ENCODE results near the gene PPHLN1. TPM values are rescaled to one million over a fixed set of nuclear protein-coding genes. Genes with fewer than 3 reads are reported as not detected.
"Not testable (repeated sequence)": the region's sequence is repeated elsewhere in the genome, so short reads cannot be mapped to it uniquely, and the experiment has no call there.

PPHLN1 gene
- polyA plus RNA-seq, 6 donors from 2014 or later: 152 to 193 (median 174) TPM

GRCh38 chr12:42362647-42363260 is 36.8 kb downstream of the PPHLN1 start:
- Mint-ChIP-seq H3K36me3 (peaks cover 0 to 16% of the 10 kb centered on the region in 2 donors), H3K4me1 (peaks cover 11 to 31% (median 25%) of the 10 kb centered on the region in 3 donors), H3K9me3 (no peaks in the 10 kb centered on the region), H3K27ac (peak overlapping the region in 2 of 6 donors; percentile 47 to 84), H3K4me3 (no peak overlapping the region), H3K27me3 (no peaks in the 10 kb centered on the region)
- DNase-seq: no peak
- ATAC-seq (ENCODE audit: low read depth in 2 of 2): no peak

DNA sequence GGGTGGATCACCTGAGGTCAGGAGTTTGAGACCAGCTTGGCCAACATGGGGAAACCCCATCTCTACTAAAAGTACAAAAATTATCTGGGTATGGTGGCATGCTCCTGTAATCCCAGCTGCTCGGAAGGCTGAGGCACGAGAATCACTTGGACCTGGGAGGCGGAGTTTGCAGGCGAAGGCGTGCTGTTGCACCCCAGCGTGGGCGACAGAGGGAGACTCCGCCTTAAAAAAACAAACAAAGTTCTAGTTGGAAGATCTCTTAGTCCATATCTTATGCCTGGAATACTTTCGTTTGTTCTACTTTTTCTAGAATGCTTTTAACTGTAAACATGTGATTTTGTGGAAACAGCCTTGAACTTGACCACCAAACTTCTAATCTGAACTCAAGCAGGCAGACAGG is 38.7 kb downstream of the PPHLN1 start:
- ATAC-seq (ENCODE audit: low read depth in 2 of 2) (no peak), DNase-seq (no peak)
- peaks cover 11 to 29% (median 21%) of the 10 kb centered on the region in 3 donors for H3K4me1 Mint-ChIP-seq
- no peaks in the 10 kb centered on the region for H3K27me3 Mint-ChIP-seq
- H3K4me3 Mint-ChIP-seq: no peak overlapping the region
- peak overlapping the region in 1 of 6 donors; percentile 83 for H3K27ac Mint-ChIP-seq
- H3K36me3 Mint-ChIP-seq: peaks cover 0 to 9% of the 10 kb centered on the region in 2 donors
- H3K9me3 Mint-ChIP-seq: no peaks in the 10 kb centered on the region

DNA sequence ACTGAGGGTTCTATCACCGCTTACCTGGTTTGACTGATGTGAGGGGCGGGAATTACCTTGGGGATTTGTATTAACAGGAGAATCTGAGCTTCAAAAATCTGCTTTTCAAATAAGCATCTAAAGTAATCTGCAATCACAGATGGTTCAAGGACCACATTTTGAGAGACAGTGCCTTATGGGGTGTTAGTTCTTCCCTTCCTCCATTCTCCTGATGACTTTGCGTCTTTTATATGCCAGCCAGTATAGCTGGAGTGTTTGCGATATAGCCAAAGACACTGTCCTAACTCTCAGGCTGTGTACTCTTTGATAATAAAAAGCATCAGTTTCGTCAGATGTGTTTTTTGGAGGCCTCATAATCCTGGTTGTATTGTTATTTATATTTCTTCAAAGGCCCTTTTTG is 39.5 kb downstream of the PPHLN1 start:
- no peak overlapping the region for H3K4me3 Mint-ChIP-seq
- H3K36me3 Mint-ChIP-seq: peaks cover 0 to 9% of the 10 kb centered on the region in 2 donors
- DNase-seq: no peak
- no peaks in the 10 kb centered on the region for H3K27me3 Mint-ChIP-seq
- no peaks in the 10 kb centered on the region for H3K9me3 Mint-ChIP-seq
- H3K27ac Mint-ChIP-seq: peak overlapping the region in 2 of 6 donors; percentile 45 to 63
- no peak for ATAC-seq (ENCODE audit: low read depth in 2 of 2)
- peaks cover 11 to 26% (median 13%) of the 10 kb centered on the region in 3 donors for H3K4me1 Mint-ChIP-seq

DNA sequence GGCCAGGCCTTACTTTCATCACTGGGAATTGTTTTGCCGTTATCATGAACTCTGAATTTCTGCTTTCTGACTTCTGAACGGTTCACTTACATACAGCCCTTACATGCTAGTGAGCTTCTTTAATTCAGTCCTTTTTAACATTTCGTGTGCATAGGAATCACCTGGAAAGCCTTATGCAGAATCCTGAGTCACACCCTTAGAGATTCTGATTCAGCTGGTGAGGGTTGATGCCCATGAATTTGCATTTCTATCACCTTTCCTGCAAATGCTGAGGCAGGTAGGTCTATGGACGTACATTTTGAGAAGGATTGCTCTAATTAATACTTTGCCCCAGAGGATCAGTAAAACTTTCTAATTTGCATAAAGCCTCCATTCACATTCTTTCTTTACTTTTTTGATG is 44.0 kb downstream of the PPHLN1 start:
- H3K36me3 Mint-ChIP-seq: no peaks in the 10 kb centered on the region
- H3K27ac Mint-ChIP-seq: peak overlapping the region in 2 of 6 donors; percentile 2 to 83
- no peaks in the 10 kb centered on the region for H3K9me3 Mint-ChIP-seq

DNA sequence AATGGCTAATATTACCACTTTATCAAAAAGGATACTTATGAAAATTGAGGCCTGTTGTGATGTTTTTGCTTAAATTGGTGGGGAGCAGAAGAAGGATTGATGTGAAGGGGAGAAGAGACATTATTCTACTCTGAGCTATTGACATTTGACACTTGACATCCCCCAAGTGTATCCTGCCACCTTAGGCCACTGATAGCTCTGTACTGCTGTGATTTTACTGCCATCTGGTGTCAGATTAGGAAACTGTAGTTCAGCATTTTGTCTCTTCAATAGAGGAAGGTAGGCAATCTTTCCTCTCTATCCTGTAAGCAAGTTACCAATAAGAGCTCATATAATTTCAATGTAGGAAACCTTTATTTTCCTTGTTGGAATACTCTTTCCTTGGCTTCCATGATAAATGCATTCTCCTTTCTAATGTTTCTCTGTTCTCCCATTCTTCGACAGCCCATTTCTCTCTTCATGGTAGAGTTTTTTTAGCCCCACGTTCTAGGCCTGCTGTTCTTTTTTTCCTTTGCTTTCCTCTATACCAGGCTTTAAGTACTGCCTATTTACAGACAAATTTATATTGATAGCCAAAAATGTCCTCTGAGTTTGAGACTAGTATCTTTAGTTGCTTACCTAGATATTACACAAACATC is 46.3 kb downstream of the PPHLN1 start:
- Mint-ChIP-seq H3K4me1 (peaks cover 12 to 23% (median 16%) of the 10 kb centered on the region in 3 donors), H3K27me3 (no peaks in the 10 kb centered on the region), H3K4me3 (no peak overlapping the region), H3K27ac (peak overlapping the region in 4 of 6 donors; percentile 28 to 49 (median 32)), H3K9me3 (no peaks in the 10 kb centered on the region), H3K36me3 (peaks cover 0 to 4% of the 10 kb centered on the region in 2 donors)
- peak; percentile 55 for DNase-seq
- peak; percentile 88 to 94 for ATAC-seq (ENCODE audit: low read depth in 2 of 2)

More for the DNA sequence above, 44.0 kb downstream of the PPHLN1 start:
- Mint-ChIP-seq H3K4me1 (peaks cover 12 to 23% (median 16%) of the 10 kb centered on the region in 3 donors), H3K4me3 (no peak overlapping the region), H3K27me3 (no peaks in the 10 kb centered on the region)
- DNase-seq (no peak), ATAC-seq (ENCODE audit: low read depth in 2 of 2) (no peak)

- H3K4me3 Mint-ChIP-seq: peak overlapping the region in 1 of 8 donors; percentile 17
- H3K27ac Mint-ChIP-seq: peak overlapping the region in 4 of 6 donors; percentile 20 to 82 (median 46)
- no peak for ATAC-seq (ENCODE audit: low read depth in 2 of 2)
- peaks cover 12 to 23% (median 16%) of the 10 kb centered on the region in 3 donors for H3K4me1 Mint-ChIP-seq
- DNase-seq: no peak
- H3K9me3 Mint-ChIP-seq: no peaks in the 10 kb centered on the region
- H3K36me3 Mint-ChIP-seq: peaks cover 0 to 4% of the 10 kb centered on the region in 2 donors
- no peaks in the 10 kb centered on the region for H3K27me3 Mint-ChIP-seq
Observed at GRCh38 chr12:42373669-42374068, 47.7 kb downstream of the PPHLN1 start.

GRCh38 chr12:42380733-42381132 is 54.8 kb downstream of the PPHLN1 start:
- H3K36me3 Mint-ChIP-seq: peaks cover 4 to 13% of the 10 kb centered on the region in 2 donors
- H3K9me3 Mint-ChIP-seq: no peaks in the 10 kb centered on the region
- no peak overlapping the region for H3K4me3 Mint-ChIP-seq
- no peak for DNase-seq
- no peaks in the 10 kb centered on the region for H3K27me3 Mint-ChIP-seq
- ATAC-seq (ENCODE audit: low read depth in 2 of 2): no peak
- H3K27ac Mint-ChIP-seq: no peak overlapping the region
- peaks cover 21 to 33% (median 32%) of the 10 kb centered on the region in 3 donors for H3K4me1 Mint-ChIP-seq

GRCh38 chr12:42382013-42382696 is 56.2 kb downstream of the PPHLN1 start:
- peaks cover 21 to 34% (median 32%) of the 10 kb centered on the region in 3 donors for H3K4me1 Mint-ChIP-seq
- DNase-seq (no peak), ATAC-seq (ENCODE audit: low read depth in 2 of 2) (no peak)
- H3K36me3 Mint-ChIP-seq: peaks cover under 1 to 13% of the 10 kb centered on the region in 2 donors
- no peaks in the 10 kb centered on the region for H3K27me3 Mint-ChIP-seq
- H3K9me3 Mint-ChIP-seq: no peaks in the 10 kb centered on the region
- H3K27ac Mint-ChIP-seq: peak overlapping the region in 5 of 6 donors; percentile 4 to 87 (median 13)
- peak overlapping the region in 3 of 8 donors; percentile 5 to 11 (median 10) for H3K4me3 Mint-ChIP-seq

- peak overlapping the region in 1 of 6 donors; percentile 82 for H3K27ac Mint-ChIP-seq
- peaks cover 13 to 18% of the 10 kb centered on the region in 2 donors for H3K36me3 Mint-ChIP-seq
- H3K27me3 Mint-ChIP-seq: no peaks in the 10 kb centered on the region
- H3K4me3 Mint-ChIP-seq: no peak overlapping the region
- H3K9me3 Mint-ChIP-seq: no peaks in the 10 kb centered on the region
- no peak for DNase-seq
- no peak for ATAC-seq (ENCODE audit: low read depth in 2 of 2)
- H3K4me1 Mint-ChIP-seq: peaks cover 25 to 34% (median 30%) of the 10 kb centered on the region in 3 donors
Observed at GRCh38 chr12:42385326-42385841, 59.4 kb downstream of the PPHLN1 start.

DNA sequence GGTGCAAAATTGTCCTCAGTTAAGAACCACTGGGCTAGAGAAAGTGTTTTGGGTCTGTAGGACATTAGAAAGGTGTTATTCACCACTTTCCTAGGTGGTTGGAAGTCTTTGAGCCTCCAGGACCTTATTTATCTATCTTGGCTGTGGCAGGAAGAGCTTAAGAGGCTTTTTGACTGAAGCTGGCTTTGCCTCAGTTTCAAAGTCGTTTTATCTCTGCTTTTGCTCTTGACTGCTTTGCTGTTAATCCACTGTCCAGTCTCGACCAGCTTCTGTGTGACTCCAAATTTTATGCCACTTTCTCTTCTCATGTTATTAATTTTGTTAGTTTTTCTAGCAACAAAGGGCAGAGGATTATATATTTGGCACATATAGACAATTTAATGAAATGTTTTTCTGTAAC is 60.3 kb downstream of the PPHLN1 start:
- DNase-seq (no peak), ATAC-seq (ENCODE audit: low read depth in 2 of 2) (no peak)
- Mint-ChIP-seq H3K36me3 (peaks cover 13 to 18% of the 10 kb centered on the region in 2 donors), H3K27ac (no peak overlapping the region), H3K9me3 (no peaks in the 10 kb centered on the region), H3K4me1 (peaks cover 23 to 34% (median 30%) of the 10 kb centered on the region in 3 donors), H3K4me3 (no peak overlapping the region), H3K27me3 (no peaks in the 10 kb centered on the region)

- Mint-ChIP-seq H3K36me3 (peaks cover 13 to 18% of the 10 kb centered on the region in 2 donors), H3K27ac (peak overlapping the region in 3 of 6 donors; percentile 44 to 84 (median 47))
Observed at GRCh38 chr12:42388086-42388485, 62.1 kb downstream of the PPHLN1 start.

DNA sequence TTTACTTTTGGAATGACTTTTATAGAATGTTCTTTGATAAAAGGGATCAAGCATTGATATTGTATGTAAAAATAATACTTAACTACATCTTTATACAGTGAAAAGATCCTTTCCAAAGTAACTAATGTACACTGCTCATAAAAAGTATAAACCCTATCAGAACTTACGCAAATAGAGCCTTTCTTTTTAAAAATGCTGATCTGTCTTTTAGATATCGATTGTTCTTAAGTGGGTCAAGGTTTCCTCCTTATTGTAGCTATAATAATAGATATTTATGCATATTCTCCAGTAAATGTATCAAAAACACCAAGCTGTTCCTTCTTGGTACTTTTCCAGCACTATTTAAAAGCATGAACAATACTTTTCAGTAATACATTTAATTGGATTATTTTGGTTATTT is 68.5 kb downstream of the PPHLN1 start:
- H3K27ac Mint-ChIP-seq: peak overlapping the region in 1 of 6 donors; percentile 27
- H3K9me3 Mint-ChIP-seq: peaks cover 0 to 2% (median 0%) of the 10 kb centered on the region in 7 donors
- peaks cover 0 to 21% (median 15%) of the 10 kb centered on the region in 3 donors for H3K4me1 Mint-ChIP-seq
- DNase-seq (no peak), ATAC-seq (ENCODE audit: low read depth in 2 of 2) (no peak)
- no peaks in the 10 kb centered on the region for H3K27me3 Mint-ChIP-seq
- H3K36me3 Mint-ChIP-seq: peaks cover 0 to 20% of the 10 kb centered on the region in 2 donors
- H3K4me3 Mint-ChIP-seq: no peak overlapping the region

More at GRCh38 chr12:42388086-42388485, 62.1 kb downstream of the PPHLN1 start:
- DNase-seq; H3K9me3 Mint-ChIP-seq; ATAC-seq (ENCODE audit: low read depth in 2 of 2); H3K4me3 Mint-ChIP-seq; H3K27me3 Mint-ChIP-seq: not testable (repeated sequence)
- peaks cover 7 to 32% (median 15%) of the 10 kb centered on the region in 3 donors for H3K4me1 Mint-ChIP-seq
